ENCODE measurements around the gene UPK3B. TPM values are rescaled to one million over a fixed set of nuclear protein-coding genes. Genes with fewer than 3 reads are reported as not detected.
"Not testable (repeated sequence)": the region's sequence is repeated elsewhere in the genome, so short reads cannot be mapped to it uniquely, and the experiment has no call there.

UPK3B gene
- total RNA-seq, 1 donor from 2014 or later: 3.2 TPM

DNA sequence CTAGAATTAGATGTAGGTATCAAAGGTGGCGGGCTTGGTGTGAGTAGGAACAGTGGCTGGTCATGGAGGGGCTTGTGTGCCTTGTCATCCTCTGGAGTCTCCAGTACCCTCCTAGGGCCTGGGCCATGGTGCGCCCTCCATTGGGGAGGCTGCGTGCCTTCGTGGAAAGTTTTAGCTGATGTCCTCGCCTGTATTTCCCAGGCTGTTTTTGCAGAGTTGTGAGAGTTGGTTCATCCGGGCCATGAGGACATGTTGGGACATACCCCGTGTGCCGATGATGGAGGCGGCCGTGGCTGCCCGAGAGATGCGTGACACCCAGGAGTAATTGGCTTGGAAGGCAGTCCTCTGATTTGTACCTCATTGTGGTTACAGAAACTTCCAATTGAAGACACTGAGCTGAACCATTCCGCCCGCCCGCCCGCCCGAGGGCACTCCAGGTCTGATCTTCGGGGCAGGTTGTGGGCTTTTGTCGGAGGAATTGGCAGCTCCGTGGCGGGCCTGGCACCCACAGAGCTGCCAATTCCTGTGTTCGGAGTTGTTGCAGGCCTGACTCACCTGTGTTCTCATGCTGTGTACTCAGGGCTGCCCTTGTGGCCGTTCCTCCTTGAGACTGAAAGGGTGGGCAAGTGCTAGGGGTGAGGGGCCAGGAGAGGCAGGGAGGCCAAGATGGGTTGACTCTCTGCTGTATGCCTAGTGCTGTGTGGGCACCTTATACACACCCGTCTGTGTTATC is 33.4 kb upstream of the UPK3B start:
- H3K4me3 Mint-ChIP-seq; DNase-seq; ATAC-seq (ENCODE audit: low read depth); intact Hi-C loops (cut with micrococcal nuclease); CTCF ChIA-PET; POLR2A ChIA-PET; H3K36me3 Mint-ChIP-seq (ENCODE audit: low read depth); H3K27me3 Mint-ChIP-seq; H3K9me3 Mint-ChIP-seq; H3K27ac Mint-ChIP-seq; H3K4me1 Mint-ChIP-seq: not testable (repeated sequence)

DNA sequence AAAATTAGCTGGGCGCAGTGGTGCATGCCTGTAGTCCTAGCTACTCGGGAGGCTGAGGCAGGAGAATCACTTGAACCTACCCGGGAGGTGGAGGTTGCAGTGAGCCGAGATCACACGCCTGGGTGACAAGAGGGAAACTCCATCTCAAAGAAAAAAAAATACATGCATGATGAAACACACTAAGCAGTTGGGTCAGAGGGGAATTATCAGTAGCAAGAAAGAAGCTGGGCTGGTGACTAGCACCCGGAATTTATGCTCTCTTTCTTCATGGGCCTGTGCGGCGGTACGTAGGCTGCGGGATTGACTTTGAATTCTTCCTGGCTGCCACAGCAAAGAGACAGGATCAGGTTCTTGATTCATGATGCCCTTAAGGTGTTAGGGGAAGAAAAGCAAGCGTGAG is 30.7 kb upstream of the UPK3B start:
- CTCF ChIA-PET; H3K4me1 Mint-ChIP-seq; intact Hi-C loops (cut with micrococcal nuclease); POLR2A ChIA-PET; H3K27me3 Mint-ChIP-seq; H3K9me3 Mint-ChIP-seq; DNase-seq; H3K4me3 Mint-ChIP-seq: not testable (repeated sequence)
- ATAC-seq (ENCODE audit: low read depth): peak; percentile 49
- Mint-ChIP-seq H3K36me3 (ENCODE audit: low read depth) (peaks cover 18% of the 10 kb centered on the region), H3K27ac (peak overlapping the region; percentile 61)

DNA sequence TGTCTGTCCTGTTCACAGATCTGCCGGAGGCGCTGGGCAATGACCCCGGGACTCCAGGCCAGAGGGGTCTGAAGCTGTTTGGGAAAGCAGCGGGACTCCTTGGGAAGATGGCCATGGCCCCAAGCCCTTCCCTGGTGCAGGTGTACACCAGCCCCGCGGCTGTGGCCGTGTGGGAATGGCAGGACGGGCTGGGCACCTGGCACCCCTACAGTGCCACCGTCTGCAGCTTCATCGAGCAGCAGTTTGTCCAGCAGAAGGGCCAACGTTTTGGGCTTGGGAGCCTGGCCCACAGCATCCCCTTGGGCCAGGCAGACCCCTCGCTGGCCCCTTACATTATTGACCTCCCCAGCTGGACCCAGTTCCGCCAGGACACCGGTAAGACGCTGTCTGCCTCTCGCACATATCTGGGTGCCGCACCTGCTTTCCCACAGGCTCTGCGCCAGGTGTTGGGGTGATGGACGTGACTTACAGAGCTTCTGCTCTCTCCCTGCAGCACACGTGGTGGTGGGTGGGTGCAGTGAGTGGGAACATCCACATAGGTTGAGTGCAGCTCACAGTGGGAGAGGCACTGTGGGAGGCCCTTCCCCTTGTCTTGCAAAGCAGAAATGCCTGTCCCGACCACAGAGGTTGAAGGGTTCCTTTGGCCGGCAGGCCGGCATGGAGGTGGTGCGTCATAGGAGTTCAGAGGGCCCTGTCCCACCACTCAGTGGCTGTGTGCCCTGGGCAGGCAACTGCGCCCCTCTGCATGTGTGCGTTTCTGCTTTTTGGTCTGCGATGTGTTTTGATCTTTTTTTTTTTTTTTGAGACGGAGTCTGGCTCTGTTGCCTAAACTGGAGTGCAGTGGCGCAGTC is 29.7 kb upstream of the UPK3B start:
- intact Hi-C loops (cut with micrococcal nuclease); DNase-seq; H3K4me3 Mint-ChIP-seq; CTCF ChIA-PET; H3K4me1 Mint-ChIP-seq; H3K9me3 Mint-ChIP-seq; H3K27me3 Mint-ChIP-seq; POLR2A ChIA-PET; ATAC-seq (ENCODE audit: low read depth); H3K27ac Mint-ChIP-seq: not testable (repeated sequence)
- H3K36me3 Mint-ChIP-seq (ENCODE audit: low read depth): peaks cover 18% of the 10 kb centered on the region

- CTCF ChIA-PET; H3K9me3 Mint-ChIP-seq; DNase-seq; H3K27ac Mint-ChIP-seq; POLR2A ChIA-PET; H3K4me1 Mint-ChIP-seq; H3K27me3 Mint-ChIP-seq; H3K4me3 Mint-ChIP-seq; intact Hi-C loops (cut with micrococcal nuclease); ATAC-seq (ENCODE audit: low read depth): not testable (repeated sequence)
- H3K36me3 Mint-ChIP-seq (ENCODE audit: low read depth): peaks cover 18% of the 10 kb centered on the region
Measured at GRCh38 chr7:76482660-76483059, 27.7 kb upstream of the UPK3B start.

- intact Hi-C loops (cut with micrococcal nuclease); DNase-seq; H3K27ac Mint-ChIP-seq; H3K9me3 Mint-ChIP-seq; H3K27me3 Mint-ChIP-seq; CTCF ChIA-PET; ATAC-seq (ENCODE audit: low read depth); H3K4me3 Mint-ChIP-seq; POLR2A ChIA-PET; H3K4me1 Mint-ChIP-seq: not testable (repeated sequence)
- H3K36me3 Mint-ChIP-seq (ENCODE audit: low read depth): peaks cover 18% of the 10 kb centered on the region
Measured at GRCh38 chr7:76483081-76483480, 27.3 kb upstream of the UPK3B start.

DNA sequence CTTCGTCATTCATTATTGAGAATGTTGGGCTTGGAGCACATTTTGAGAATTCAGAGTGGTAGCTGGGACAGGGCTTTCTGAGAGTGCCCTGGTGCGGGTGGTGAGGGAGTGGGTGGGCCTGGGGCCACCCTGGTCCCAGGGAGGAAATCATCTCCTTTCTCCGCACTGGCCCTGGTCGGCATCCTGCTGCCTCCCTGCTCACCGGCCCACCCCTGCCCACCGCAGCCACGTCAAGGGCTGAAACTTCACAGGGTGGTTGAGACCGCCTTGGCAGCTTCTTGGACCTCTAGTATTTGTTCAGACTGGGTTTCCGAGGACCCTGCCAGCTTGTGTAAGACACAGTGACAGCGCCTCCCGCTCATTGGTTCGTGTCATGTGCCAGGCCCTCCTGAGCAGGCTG is 25.9 kb upstream of the UPK3B start:
- DNase-seq; H3K27me3 Mint-ChIP-seq; ATAC-seq (ENCODE audit: low read depth); CTCF ChIA-PET; H3K4me3 Mint-ChIP-seq; POLR2A ChIA-PET; H3K9me3 Mint-ChIP-seq; intact Hi-C loops (cut with micrococcal nuclease); H3K4me1 Mint-ChIP-seq; H3K27ac Mint-ChIP-seq: not testable (repeated sequence)
- peaks cover 18% of the 10 kb centered on the region for H3K36me3 Mint-ChIP-seq (ENCODE audit: low read depth)

DNA sequence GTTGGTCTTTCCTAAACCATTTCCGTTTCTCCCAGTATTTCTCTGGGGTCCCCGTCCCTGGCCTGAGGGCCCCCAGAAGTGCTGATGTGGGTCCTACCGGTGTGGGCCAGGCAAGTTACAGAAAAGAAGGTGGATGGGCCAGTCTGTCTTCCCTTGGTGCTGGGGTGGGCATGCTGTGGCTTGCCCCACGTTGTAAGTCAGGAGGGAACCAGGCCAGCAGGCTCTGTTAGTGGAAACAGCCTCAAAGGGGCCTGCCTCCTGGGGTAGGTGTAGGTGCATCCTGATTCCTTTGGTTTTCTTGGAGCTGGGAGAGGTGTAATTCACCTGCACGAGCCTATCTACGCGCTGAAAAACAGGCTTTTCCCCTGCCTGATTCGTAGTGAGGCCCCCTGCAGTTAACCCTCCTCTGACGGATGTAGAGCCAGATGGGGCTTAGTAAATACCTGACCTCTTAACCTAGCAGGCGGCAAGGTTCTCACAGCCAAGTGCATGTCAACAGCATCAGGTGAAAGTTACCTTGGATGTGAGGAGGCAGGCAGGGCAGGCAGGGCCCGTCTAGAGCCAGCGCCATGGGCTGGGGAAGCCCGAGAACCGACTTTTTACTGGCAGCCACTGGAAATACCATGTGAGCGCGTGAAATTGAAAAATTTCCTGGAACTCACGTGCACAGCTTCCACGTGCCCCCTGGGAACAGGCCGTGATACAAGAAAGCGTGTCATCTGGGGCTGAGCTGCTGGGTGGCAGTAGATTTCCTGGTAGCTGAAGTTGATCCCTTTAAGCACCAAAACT is 24.3 kb upstream of the UPK3B start:
- CTCF ChIA-PET; H3K27me3 Mint-ChIP-seq; intact Hi-C loops (cut with micrococcal nuclease); H3K27ac Mint-ChIP-seq; ATAC-seq (ENCODE audit: low read depth); POLR2A ChIA-PET; DNase-seq; H3K4me3 Mint-ChIP-seq; H3K4me1 Mint-ChIP-seq; H3K9me3 Mint-ChIP-seq: not testable (repeated sequence)
- peaks cover 16% of the 10 kb centered on the region for H3K36me3 Mint-ChIP-seq (ENCODE audit: low read depth)

DNA sequence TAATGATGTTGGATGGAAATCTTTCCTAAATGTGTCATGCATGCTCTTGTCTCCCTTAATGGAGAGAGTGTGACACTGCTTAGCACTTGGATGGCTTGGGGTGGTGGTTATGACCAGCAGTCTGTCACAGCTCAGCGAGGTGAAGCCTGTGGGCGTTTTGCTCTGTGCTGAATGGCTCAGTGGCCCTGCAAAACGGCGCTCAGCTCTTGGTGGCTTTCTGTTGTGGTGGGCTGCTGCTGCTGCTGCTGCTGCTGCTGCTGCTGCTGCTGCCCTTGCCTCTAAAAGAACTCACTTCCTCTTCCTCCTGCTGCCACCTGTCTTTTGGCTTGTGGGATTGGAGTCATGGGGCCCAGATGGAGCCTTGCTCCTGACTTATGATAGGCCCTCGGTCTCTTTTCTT is 23.7 kb upstream of the UPK3B start:
- H3K4me1 Mint-ChIP-seq; CTCF ChIA-PET; H3K9me3 Mint-ChIP-seq; H3K27me3 Mint-ChIP-seq; H3K4me3 Mint-ChIP-seq; POLR2A ChIA-PET; H3K27ac Mint-ChIP-seq; intact Hi-C loops (cut with micrococcal nuclease); DNase-seq: not testable (repeated sequence)
- peaks cover 16% of the 10 kb centered on the region for H3K36me3 Mint-ChIP-seq (ENCODE audit: low read depth)
- peak; percentile 98 for ATAC-seq (ENCODE audit: low read depth)

DNA sequence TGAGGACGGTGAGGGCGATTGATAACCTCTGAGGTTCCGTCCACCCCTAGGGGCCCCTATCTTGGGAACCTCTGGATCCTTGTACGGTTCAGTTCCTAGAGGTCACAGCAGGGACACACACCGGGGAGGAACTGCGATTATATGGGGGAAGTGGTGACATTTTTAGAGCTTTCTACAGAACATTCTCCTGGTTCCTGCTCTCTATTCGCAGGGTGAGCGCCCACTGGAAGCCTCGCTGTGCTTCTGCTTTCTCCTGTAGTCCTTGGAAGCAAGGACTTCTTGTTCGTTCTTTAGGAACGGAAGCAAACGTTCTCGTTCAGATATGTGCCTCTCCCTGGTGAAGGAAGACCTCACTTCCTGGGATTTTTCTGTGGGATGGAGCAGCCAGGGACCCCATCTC is 22.4 kb upstream of the UPK3B start:
- H3K27ac Mint-ChIP-seq; DNase-seq; intact Hi-C loops (cut with micrococcal nuclease); POLR2A ChIA-PET; CTCF ChIA-PET; H3K4me1 Mint-ChIP-seq; H3K36me3 Mint-ChIP-seq (ENCODE audit: low read depth); H3K27me3 Mint-ChIP-seq; H3K9me3 Mint-ChIP-seq; ATAC-seq (ENCODE audit: low read depth); H3K4me3 Mint-ChIP-seq: not testable (repeated sequence)

GRCh38 chr7:76492139-76492538 is 18.2 kb upstream of the UPK3B start:
- DNase-seq; CTCF ChIA-PET; POLR2A ChIA-PET; H3K4me1 Mint-ChIP-seq; H3K27ac Mint-ChIP-seq; H3K4me3 Mint-ChIP-seq; H3K27me3 Mint-ChIP-seq; ATAC-seq (ENCODE audit: low read depth); H3K36me3 Mint-ChIP-seq (ENCODE audit: low read depth); H3K9me3 Mint-ChIP-seq; intact Hi-C loops (cut with micrococcal nuclease): not testable (repeated sequence)

- POLR2A ChIA-PET; intact Hi-C loops (cut with micrococcal nuclease); DNase-seq; H3K36me3 Mint-ChIP-seq (ENCODE audit: low read depth); H3K9me3 Mint-ChIP-seq; ATAC-seq (ENCODE audit: low read depth); H3K4me3 Mint-ChIP-seq; H3K27me3 Mint-ChIP-seq; H3K4me1 Mint-ChIP-seq; H3K27ac Mint-ChIP-seq; CTCF ChIA-PET: not testable (repeated sequence)
Measured at GRCh38 chr7:76495717-76496116, 14.6 kb upstream of the UPK3B start.

Data from activated B cell treated with CpG ODN at 0.5 μM for 24 hours (primary cell).